SH-SY5Y (cell line): ENCODE data around the gene NR1I2.

Experiments used
- GATA2 ChIP-seq: IDR thresholded peaks from 2 replicates; pipeline ENCODE4 v1.6.1; 2011; ENCODE audit warnings: mild to moderate bottlenecking, low read depth, low read length
- GATA3 ChIP-seq: IDR thresholded peaks from 2 replicates; pipeline ENCODE4 v1.6.1; 2011; ENCODE audit warnings: low read depth, mild to moderate bottlenecking, low read length, moderate library complexity

- no peak for TF ChIP-seq GATA3
- no peak for TF ChIP-seq GATA2
Measured at GRCh38 chr3:119808244-119808643, 26.3 kb downstream of the NR1I2 start.
